Measurements from ENCODE around the gene GPR42.
"Not testable (repeated sequence)": the region's sequence is repeated elsewhere in the genome, so short reads cannot be mapped to it uniquely, and the experiment has no call there.

DNA sequence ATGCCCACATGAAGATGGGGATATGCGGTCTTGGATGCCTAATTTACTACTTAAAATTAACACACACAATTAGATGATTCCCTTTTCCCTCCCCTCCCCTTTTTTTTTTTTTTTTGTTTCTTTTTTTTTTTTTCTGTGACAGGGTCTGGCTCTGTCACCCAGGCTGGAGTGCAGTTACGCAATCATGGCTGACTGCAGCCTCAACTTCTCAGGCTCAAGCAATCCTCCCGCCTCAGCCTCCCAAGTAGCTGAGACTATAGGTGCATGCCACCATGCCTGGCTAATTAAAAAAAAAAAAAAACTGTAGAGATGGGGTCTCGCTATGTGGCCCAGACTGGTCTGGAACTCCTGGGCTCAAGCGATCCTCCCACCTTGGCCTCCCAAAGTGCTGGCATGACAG, 8.7 kb downstream of the GPR42 start:
- TF ChIP-seq, protein P1, sequence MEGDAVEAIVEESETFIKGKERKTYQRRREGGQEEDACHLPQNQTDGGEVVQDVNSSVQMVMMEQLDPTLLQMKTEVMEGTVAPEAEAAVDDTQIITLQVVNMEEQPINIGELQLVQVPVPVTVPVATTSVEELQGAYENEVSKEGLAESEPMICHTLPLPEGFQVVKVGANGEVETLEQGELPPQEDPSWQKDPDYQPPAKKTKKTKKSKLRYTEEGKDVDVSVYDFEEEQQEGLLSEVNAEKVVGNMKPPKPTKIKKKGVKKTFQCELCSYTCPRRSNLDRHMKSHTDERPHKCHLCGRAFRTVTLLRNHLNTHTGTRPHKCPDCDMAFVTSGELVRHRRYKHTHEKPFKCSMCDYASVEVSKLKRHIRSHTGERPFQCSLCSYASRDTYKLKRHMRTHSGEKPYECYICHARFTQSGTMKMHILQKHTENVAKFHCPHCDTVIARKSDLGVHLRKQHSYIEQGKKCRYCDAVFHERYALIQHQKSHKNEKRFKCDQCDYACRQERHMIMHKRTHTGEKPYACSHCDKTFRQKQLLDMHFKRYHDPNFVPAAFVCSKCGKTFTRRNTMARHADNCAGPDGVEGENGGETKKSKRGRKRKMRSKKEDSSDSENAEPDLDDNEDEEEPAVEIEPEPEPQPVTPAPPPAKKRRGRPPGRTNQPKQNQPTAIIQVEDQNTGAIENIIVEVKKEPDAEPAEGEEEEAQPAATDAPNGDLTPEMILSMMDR (IDR thresholded peaks at IDR 0.05), result not testable (repeated sequence)
- TF ChIP-seq POLR2A (IDR thresholded peaks at IDR 0.05), result not testable (repeated sequence)
